HG03139 (cell line): Measurements from ENCODE around the gene ZNF519.
A peak's percentile ranks its signal among the peaks of the same experiment; 100 is the strongest.
"Not testable (repeated sequence)": the region's sequence is repeated elsewhere in the genome, so short reads cannot be mapped to it uniquely, and the experiment has no call there.

Source experiments
- ATAC-seq: cut with Tn5 transposase; IDR thresholded peaks from one replicate; pipeline ENCODE4 v1.9.1; 2021; ENCODE audit not compliant: unreplicated experiment

The ZNF519 gene

DNA sequence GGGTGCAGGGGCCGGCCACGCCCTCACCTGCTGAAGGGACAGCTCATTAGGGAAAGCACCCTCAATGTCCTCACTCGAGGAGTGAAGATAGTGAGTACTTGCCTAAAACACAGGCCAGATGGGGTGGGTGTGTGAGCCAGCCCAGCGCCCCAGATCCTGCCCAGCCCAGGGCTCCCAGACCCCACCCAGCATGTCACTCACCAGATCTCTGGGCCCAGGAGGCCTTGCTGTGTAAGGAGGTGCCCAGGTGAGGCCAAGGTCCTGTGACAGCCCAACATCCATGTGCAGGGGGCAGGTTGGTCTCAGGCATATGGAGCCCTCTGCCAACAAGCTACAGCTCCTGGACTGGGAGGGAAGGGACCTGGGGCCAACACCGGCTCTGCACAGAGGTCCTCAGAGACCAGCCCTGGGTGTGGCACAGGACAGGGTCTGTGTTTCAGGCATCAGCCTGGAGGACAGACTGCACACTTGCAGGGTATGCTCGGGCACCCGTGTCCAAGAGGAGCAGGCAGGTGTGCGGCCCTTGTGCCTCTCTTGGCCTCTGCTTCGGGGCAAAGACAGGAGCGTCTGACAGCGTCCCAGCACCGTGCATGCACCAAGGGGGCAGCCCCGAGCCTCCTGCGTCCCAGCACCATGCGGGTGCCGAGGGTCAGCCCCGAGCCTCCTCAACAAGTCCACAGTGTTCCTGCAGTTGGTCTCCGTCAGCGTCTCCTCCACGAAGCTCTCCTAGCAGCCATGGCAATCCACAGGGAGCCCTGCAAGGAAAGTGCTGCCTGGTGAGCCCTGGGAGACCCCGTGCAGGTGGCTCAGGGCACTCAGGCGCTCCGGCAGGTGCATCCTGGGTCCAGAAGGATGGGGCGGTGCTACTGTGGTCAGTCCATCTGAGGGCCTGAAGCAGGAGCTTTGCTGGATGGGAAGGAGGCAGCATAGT lies 16.0 kb upstream of the ZNF519 start:
- ATAC-seq, result not testable (repeated sequence)

DNA sequence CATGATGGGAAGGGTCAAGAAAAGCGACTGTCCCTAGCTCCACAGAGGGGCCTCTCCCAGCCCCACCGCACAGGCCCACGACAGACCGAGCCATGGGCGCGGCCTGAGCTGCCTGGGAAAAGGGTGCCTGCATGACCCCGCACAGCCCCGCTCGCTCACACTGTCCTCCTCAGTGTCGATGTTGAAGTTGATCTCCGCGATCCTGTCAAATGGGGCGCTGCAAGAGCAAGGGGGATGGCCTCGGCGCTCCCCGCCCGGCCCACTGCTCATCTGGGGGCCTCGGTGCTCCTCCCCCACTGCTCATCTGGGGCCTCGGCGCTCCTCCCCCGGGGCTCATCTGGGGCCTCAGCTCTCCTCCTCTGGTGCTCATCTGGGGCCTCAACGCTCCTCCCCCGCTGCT lies 14.5 kb upstream of the ZNF519 start:
- ATAC-seq, result not testable (repeated sequence)

DNA sequence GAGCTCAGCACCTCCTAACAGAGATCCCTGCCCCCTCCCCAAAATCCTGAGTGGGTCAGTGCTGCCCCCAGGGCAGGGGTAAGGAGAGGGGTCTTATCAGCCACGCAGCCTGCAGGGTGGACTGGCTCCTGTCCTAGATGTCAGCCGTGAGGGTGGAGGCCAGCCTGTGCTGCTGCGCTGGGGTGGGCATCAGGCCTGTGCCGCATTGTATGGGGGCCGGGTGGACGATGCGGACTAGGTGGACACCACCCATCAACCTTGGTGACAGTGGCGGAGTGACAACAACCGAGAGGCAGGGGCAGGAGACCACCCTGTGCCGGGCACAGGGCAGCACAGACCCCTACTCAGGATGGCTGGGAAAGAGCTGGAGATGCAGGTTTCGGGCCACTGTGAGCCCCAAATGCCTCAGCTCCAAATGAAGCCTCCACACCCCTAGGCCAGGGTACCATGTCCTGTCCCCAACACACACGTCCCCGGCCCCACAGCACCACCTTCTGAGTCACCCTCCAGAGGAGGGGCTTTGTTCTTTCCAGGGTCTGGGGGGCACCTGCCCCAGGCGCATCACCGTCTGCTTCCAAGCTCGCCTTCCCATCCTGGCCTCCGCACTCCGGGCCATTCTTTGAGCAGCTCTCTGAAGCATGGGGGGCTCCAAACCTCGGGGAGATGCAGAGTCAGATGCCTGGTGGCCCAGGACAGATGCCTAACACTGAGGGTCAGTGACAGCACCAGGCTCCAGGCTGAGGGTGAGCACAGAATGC lies 13.5 kb upstream of the ZNF519 start:
- ATAC-seq, result not testable (repeated sequence)

GRCh38 chr18:14145021-14145420 lies 12.8 kb upstream of the ZNF519 start:
- not testable (repeated sequence) for ATAC-seq

DNA sequence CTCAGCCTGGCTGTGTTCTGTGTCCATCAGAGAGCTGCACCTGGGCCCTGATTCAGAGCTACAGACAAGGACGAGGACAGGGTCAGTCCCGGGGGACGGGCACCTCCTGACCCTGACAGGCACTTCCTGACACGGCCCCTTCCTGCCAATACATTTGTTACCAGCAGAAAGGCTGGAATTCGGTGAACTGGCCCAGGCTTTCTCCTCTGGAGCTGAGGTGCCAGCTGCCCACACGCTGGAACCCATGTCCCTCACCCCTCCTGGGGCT lies 12.3 kb upstream of the ZNF519 start:
- ATAC-seq, result no peak

- not testable (repeated sequence) for ATAC-seq
Observed at GRCh38 chr18:14143871-14144627, 11.8 kb upstream of the ZNF519 start.

DNA sequence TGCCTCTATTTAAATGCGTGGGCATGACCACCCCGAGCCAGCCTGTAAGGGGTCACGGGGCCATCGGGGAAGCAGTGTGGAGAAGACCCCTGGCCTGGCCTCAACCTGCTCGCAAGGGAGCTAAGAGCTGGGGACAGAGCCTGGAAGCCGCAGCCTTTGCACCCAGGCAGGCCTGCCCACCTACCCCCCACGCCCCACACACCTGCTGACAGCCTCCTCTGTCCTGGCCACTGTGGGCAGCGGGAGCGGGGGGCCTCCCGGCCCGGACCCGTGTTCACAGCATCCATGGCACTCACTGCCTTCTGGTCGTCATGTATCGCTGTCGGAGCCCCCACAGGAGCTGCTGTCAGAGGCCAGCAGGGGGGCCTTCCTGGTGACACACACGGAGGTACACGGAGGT lies 11.2 kb upstream of the ZNF519 start:
- not testable (repeated sequence) for ATAC-seq

DNA sequence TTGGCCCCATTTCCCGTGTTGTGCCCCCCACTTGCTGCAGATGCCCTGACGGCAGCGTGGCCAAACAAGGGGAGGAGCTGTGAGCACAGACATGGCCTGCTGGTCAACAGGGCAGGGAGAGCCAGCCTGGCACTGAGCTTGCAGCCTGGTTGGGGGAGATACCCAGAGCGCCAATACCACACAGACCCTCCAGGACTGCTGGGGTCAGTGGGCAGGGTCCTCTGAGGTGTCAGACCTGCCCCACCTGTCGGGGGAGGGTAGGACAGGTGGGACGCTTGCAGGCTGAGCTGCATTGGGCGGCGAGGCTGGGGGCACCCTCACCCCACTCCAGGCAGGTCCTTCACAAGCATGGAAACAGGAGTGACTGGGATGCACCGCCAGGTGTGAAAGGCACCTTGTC lies 9.9 kb upstream of the ZNF519 start:
- ATAC-seq, result not testable (repeated sequence)

DNA sequence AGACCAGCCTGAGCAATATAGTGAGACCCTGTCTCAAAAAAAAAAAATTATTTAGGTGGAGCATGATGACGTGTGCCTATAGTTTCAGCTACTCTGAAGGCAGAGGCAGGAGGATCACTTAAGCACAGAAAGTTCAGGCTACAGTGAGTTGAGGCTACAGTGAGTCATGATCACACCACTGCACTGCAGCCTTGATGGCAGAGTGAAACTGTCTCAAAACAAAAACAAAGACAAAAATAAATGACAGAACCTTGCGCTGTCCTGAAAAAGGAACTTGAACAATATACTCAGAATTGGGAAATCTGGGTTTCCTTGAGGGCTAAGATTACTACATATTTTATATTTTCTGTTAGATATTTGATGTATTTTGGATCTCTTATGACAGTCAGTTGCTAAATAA lies 7.3 kb upstream of the ZNF519 start:
- not testable (repeated sequence) for ATAC-seq

DNA sequence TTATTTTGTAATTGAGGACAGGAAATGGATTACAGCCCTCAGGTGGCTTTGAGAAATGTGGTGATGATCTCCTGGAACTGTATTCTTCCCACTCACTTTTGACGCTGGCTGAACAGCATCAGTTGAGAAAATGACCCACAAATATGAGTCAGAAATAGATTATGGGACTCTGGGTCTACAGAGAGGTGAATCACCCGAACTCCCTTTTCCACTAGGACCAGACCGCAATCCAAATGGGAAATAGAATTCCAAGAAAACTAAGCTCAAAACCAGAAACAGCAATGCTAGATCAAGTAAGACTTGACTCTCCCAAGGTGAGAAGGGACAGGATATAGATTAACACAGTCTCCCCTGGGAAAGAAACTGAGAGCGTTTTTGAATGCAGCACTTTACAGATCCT lies 5.7 kb upstream of the ZNF519 start:
- not testable (repeated sequence) for ATAC-seq

DNA sequence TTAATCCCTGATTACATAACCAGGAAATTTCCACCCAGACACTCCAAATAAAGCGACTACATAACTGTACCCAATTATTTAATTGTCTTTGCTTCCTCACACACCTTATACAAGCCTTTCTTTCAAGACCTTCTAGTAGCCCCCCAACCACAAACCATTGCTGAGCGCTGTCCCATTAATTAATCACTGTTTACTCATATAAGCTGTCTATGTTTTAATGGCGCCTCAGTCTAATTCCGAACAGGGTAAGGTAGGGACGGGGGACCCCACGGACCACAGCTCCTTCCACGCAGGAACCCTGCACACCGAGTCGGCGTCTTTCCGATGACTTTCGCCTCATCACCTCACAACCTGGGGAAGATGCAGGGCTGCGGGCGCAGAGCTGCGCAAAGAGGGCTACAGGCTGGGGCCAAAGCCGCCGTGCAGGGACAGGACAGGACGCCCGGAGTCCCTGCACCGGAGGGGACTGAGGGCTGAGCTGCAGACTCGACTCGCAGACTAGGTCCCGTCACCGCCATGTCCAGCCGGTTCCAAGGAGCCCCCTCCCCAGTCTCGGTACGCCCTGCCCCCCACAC lies 452 bp downstream of the ZNF519 start:
- peak; percentile 7 for ATAC-seq

GRCh38 chr18:14130804-14131203 lies 1.4 kb downstream of the ZNF519 start:
- not testable (repeated sequence) for ATAC-seq

DNA sequence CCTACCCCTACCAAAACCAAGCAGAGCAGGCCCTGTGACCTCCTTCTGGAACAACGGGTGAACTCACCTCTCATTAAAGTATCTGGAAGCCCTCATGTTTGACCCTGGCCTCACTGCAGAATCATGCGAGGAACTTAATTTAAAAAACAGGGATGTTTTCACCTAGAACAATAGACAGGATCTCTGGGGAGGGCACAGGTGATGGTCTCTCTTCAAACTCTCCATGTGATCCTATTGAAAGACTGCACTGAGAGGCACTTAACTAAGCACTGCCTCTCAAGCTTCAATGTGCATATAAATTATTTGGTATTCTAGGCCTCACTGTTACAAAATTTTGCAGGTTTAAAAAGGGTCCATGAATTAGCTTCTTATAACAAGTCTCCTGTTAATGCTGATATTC lies 7.5 kb downstream of the ZNF519 start:
- ATAC-seq, result no peak

DNA sequence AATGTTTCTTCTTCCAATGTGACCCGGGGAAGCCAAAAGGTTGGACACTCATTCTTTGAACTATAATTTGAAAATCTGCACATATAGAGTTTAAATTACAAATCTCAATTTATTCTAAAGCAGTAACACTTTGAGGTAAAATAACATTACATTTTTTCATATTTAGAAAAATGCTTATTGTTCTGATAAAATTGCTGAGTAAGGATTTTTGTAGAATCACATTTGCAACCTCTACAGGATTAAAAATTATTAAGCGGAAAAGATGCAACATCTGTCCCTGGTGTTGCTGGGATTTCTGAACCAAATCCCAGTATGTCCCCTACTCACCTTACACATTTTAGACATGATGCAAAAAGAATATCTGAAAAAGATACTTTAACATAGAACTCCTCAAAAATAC lies 10.1 kb downstream of the ZNF519 start:
- ATAC-seq, result no peak

GRCh38 chr18:14120926-14121325 lies 11.3 kb downstream of the ZNF519 start:
- ATAC-seq, result no peak

- ATAC-seq, result no peak
Observed at GRCh38 chr18:14117606-14118005, 14.6 kb downstream of the ZNF519 start.

- ATAC-seq, result no peak
Observed at GRCh38 chr18:14106906-14107305, 25.3 kb downstream of the ZNF519 start.

DNA sequence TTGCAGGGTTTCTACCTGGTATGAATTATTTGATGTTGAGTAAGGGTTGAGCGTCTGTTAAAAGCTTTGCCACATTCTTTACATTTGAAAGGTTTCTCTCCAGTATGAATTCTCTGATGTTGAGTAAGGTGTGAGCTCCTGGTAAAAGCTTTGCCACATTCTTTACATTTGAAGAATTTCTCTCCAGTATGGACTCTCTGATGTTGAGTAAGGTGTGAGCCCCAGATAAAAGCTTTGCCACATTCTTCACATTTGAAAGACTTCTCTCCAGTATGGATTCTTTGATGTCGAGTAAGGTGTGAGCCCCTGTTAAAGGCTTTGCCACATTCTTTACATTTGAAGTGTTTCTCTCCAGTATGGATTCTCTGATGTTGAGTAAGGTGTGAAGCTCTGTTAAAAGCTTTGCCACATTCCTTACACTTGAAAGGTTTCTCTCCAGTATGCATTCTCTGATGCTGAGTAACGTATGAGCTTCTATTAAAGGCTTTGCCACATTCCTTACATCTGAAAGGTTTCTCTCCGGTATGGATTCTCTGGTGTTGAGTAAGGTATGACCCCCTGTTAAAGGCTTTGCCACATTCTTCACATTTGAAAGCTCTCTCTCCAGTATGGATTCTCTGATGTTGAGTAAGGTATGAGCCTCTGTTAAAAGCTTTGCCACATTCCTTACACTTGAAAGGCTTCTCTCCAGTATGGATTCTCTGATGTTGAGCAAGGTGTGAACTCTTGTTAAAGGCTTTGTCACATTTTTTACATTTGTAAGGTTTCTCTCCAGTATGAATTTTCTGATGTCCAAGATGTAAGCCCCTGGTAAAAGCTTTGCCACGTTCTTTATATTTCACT lies 27.1 kb downstream of the ZNF519 start:
- ATAC-seq, result no peak

- ATAC-seq, result no peak
Observed at GRCh38 chr18:14104201-14104600, 28.0 kb downstream of the ZNF519 start.
